ENCODE measurements around the gene AQP10. TPM values are rescaled to one million over a fixed set of nuclear protein-coding genes. Genes with fewer than 3 reads are reported as not detected.
"Not testable (repeated sequence)": the region's sequence is repeated elsewhere in the genome, so short reads cannot be mapped to it uniquely, and the experiment has no call there.

Gene AQP10
- polyA plus RNA-seq, 1 donor (not counting 4 experiments of a cell fraction or from before 2014, with no cell fraction given): 0.85 TPM

- FAIRE-seq (no peak), DNase-seq (ENCODE audit: low read depth, low spot score) (no peak)
- Histone ChIP-seq H3K4me3 (ENCODE audit: control insufficient read depth in 2 of 3, extremely low read depth in 1 of 3, insufficient read depth in 2 of 3, low read depth in 1 of 3, low read length in 3 of 3) (no peak overlapping the region), H3K9me3 (ENCODE audit: control insufficient read depth, low read depth, low read length) (no peaks in the 10 kb centered on the region), H3K79me2 (ENCODE audit: control insufficient read depth, insufficient read depth, low read length) (no peaks in the 10 kb centered on the region), H3K27me3 (ENCODE audit: control insufficient read depth, extremely low read depth, insufficient read depth, low read length) (no peaks in the 10 kb centered on the region), H3K36me3 (ENCODE audit: control insufficient read depth in 2 of 2, extremely low read depth in 1 of 2, insufficient read depth in 2 of 2, low read length in 2 of 2) (peaks cover 10 to 15% of the 10 kb centered on the region in 2 experiments), H3K9ac (ENCODE audit: control insufficient read depth, extremely low read depth, insufficient read depth, low read length) (no peak overlapping the region), H3K4me1 (ENCODE audit: control insufficient read depth, extremely low read depth, insufficient read depth, low read length) (no peaks in the 10 kb centered on the region), H3K4me2 (ENCODE audit: control insufficient read depth, extremely low read depth, insufficient read depth, low read depth, low read length) (no peak overlapping the region), H2AFZ (ENCODE audit: control insufficient read depth, low read length) (no peak overlapping the region), H3K9me1 (ENCODE audit: control insufficient read depth, extremely low read depth, insufficient read depth, low read length) (no peaks in the 10 kb centered on the region), H4K20me1 (ENCODE audit: control insufficient read depth, extremely low read depth, insufficient read depth, low read length) (no peaks in the 10 kb centered on the region), H3K27ac (ENCODE audit: control insufficient read depth, insufficient read depth, low read length) (no peak overlapping the region)
- no peak for TF ChIP-seq CTCF (optimal IDR thresholded peaks at IDR 0.05 in 1 of 3, IDR thresholded peaks at IDR 0.05 in 1 of 3, conservative IDR thresholded peaks at IDR 0.05 in 1 of 3; ENCODE audit: extremely low read depth in 1 of 3, insufficient read depth in 2 of 3, low read length in 3 of 3)
- TF ChIP-seq EZH2 (IDR thresholded peaks at IDR 0.05; ENCODE audit: low read length): no peak
- dilution Hi-C loops (cut with MboI; ENCODE audit: extremely low pct_ligation_motif_present, low sequenced_read_pairs): no loop called here
Measured at GRCh38 chr1:154337253-154337894, 16.5 kb downstream of the AQP10 start.

GRCh38 chr1:154338875-154339274 is 18.0 kb downstream of the AQP10 start:
- FAIRE-seq (no peak), DNase-seq (ENCODE audit: low read depth, low spot score) (no peak)
- no peak overlapping the region for H3K4me3 ChIP-seq (ENCODE audit: control insufficient read depth in 2 of 3, extremely low read depth in 1 of 3, insufficient read depth in 2 of 3, low read depth in 1 of 3, low read length in 3 of 3)
- H3K4me1 ChIP-seq (ENCODE audit: control insufficient read depth, extremely low read depth, insufficient read depth, low read length): no peaks in the 10 kb centered on the region
- H3K9ac ChIP-seq (ENCODE audit: control insufficient read depth, extremely low read depth, insufficient read depth, low read length): no peak overlapping the region
- peaks cover 13 to 15% of the 10 kb centered on the region in 2 experiments for H3K36me3 ChIP-seq (ENCODE audit: control insufficient read depth in 2 of 2, extremely low read depth in 1 of 2, insufficient read depth in 2 of 2, low read length in 2 of 2)
- dilution Hi-C loops (cut with MboI; ENCODE audit: extremely low pct_ligation_motif_present, low sequenced_read_pairs): no loop called here
- TF ChIP-seq EZH2 (IDR thresholded peaks at IDR 0.05; ENCODE audit: low read length) (no peak), CTCF (optimal IDR thresholded peaks at IDR 0.05 in 1 of 3, IDR thresholded peaks at IDR 0.05 in 1 of 3, conservative IDR thresholded peaks at IDR 0.05 in 1 of 3; ENCODE audit: extremely low read depth in 1 of 3, insufficient read depth in 2 of 3, low read length in 3 of 3) (no peak)
- no peaks in the 10 kb centered on the region for H3K9me1 ChIP-seq (ENCODE audit: control insufficient read depth, extremely low read depth, insufficient read depth, low read length)
- no peaks in the 10 kb centered on the region for H3K27me3 ChIP-seq (ENCODE audit: control insufficient read depth, extremely low read depth, insufficient read depth, low read length)
- H4K20me1 ChIP-seq (ENCODE audit: control insufficient read depth, extremely low read depth, insufficient read depth, low read length): no peaks in the 10 kb centered on the region
- H3K4me2 ChIP-seq (ENCODE audit: control insufficient read depth, extremely low read depth, insufficient read depth, low read depth, low read length): no peak overlapping the region
- H3K27ac ChIP-seq (ENCODE audit: control insufficient read depth, insufficient read depth, low read length): no peak overlapping the region
- no peaks in the 10 kb centered on the region for H3K79me2 ChIP-seq (ENCODE audit: control insufficient read depth, insufficient read depth, low read length)
- H2AFZ ChIP-seq (ENCODE audit: control insufficient read depth, low read length): no peak overlapping the region
- no peaks in the 10 kb centered on the region for H3K9me3 ChIP-seq (ENCODE audit: control insufficient read depth, low read depth, low read length)

- H3K27ac ChIP-seq (ENCODE audit: control insufficient read depth, insufficient read depth, low read length); H3K27me3 ChIP-seq (ENCODE audit: control insufficient read depth, extremely low read depth, insufficient read depth, low read length); H3K79me2 ChIP-seq (ENCODE audit: control insufficient read depth, insufficient read depth, low read length); H3K4me3 ChIP-seq (ENCODE audit: control insufficient read depth in 2 of 3, extremely low read depth in 1 of 3, insufficient read depth in 2 of 3, low read depth in 1 of 3, low read length in 3 of 3); dilution Hi-C loops (cut with MboI; ENCODE audit: extremely low pct_ligation_motif_present, low sequenced_read_pairs); H3K9ac ChIP-seq (ENCODE audit: control insufficient read depth, extremely low read depth, insufficient read depth, low read length); H2AFZ ChIP-seq (ENCODE audit: control insufficient read depth, low read length); FAIRE-seq; H3K4me2 ChIP-seq (ENCODE audit: control insufficient read depth, extremely low read depth, insufficient read depth, low read depth, low read length); H3K9me3 ChIP-seq (ENCODE audit: control insufficient read depth, low read depth, low read length); DNase-seq (ENCODE audit: low read depth, low spot score); H4K20me1 ChIP-seq (ENCODE audit: control insufficient read depth, extremely low read depth, insufficient read depth, low read length); H3K4me1 ChIP-seq (ENCODE audit: control insufficient read depth, extremely low read depth, insufficient read depth, low read length); H3K9me1 ChIP-seq (ENCODE audit: control insufficient read depth, extremely low read depth, insufficient read depth, low read length): not testable (repeated sequence)
- peaks cover 17 to 26% of the 10 kb centered on the region in 2 experiments for H3K36me3 ChIP-seq (ENCODE audit: control insufficient read depth in 2 of 2, extremely low read depth in 1 of 2, insufficient read depth in 2 of 2, low read length in 2 of 2)
Measured at GRCh38 chr1:154341366-154341765, 20.5 kb downstream of the AQP10 start.

Measured in keratinocyte (primary cell).